ENCODE measurements around the gene SPTBN1. TPM values are rescaled to one million over a fixed set of nuclear protein-coding genes. Genes with fewer than 3 reads are reported as not detected.

Gene SPTBN1
- total and polyA plus RNA-seq, 2 experiments from 2014 or later = 122 to 341 TPM

DNA sequence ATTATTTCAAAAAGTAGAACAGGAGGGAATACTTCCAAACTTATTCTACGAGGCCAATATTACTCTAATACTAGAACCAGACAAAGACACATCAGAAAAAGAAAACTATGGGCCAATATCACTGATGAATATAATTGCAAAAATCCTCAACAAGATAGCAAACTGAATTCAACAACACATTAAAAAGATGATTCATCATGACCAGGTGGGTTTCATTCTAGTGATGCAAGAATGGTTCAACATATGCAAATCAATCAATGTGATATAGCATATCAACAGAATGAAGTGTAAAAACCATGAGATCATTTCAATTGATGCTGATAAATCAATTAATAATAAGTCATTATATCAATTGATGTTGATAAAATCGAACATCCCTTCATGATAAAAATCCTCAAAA is 244.9 kb downstream of the SPTBN1 start:
- H3K27me3 ChIP-seq = no peaks in the 10 kb centered on the region
- H2AFZ ChIP-seq = no peak overlapping the region
- no peaks in the 10 kb centered on the region for H3K9me2 ChIP-seq (replicated peaks; ENCODE audit: insufficient read depth)
- H3K27ac ChIP-seq = no peak overlapping the region
- no peaks in the 10 kb centered on the region for H4K20me1 ChIP-seq (ENCODE audit: insufficient read depth, poor library complexity, severe bottlenecking)
- H3K4me2 ChIP-seq = no peak overlapping the region
- H3K9me3 ChIP-seq (ENCODE audit: low read depth) = no peaks in the 10 kb centered on the region
- no peaks in the 10 kb centered on the region for H3K36me3 ChIP-seq (replicated peaks; ENCODE audit: insufficient read depth, low read depth)
- WGBS (ENCODE audit: low lambda C conversion rate, missing lambda C conversion rate) = 90% methylated on average over 2 of the region's 2 CpGs
- no peaks in the 10 kb centered on the region for H3K79me2 ChIP-seq
- H3K4me3 ChIP-seq = no peak overlapping the region
- peaks cover 4% of the 10 kb centered on the region for H3K4me1 ChIP-seq (ENCODE audit: insufficient read depth)
- no peak for DNase-seq (ENCODE audit: low spot score)
- TF ChIP-seq EZH2 (IDR thresholded peaks at IDR 0.05; ENCODE audit: borderline replicate concordance) (no peak), CTCF (IDR thresholded peaks at IDR 0.05; ENCODE audit: poor library complexity) (no peak), EZH2phosphoT487 (IDR thresholded peaks at IDR 0.05; ENCODE audit: low read depth, severe bottlenecking, unreplicated experiment) (no peak)

- no peaks in the 10 kb centered on the region for H3K9me2 ChIP-seq (replicated peaks; ENCODE audit: insufficient read depth)
- DNase-seq (ENCODE audit: low spot score) = no peak
- peaks cover 7% of the 10 kb centered on the region for H3K4me1 ChIP-seq (ENCODE audit: insufficient read depth)
- WGBS (ENCODE audit: low lambda C conversion rate, missing lambda C conversion rate) = 88% methylated on average over 1 of the region's 1 CpG
- H3K36me3 ChIP-seq (replicated peaks; ENCODE audit: insufficient read depth, low read depth) = no peaks in the 10 kb centered on the region
- TF ChIP-seq CTCF (IDR thresholded peaks at IDR 0.05; ENCODE audit: poor library complexity) (no peak), EZH2phosphoT487 (IDR thresholded peaks at IDR 0.05; ENCODE audit: low read depth, severe bottlenecking, unreplicated experiment) (no peak), EZH2 (IDR thresholded peaks at IDR 0.05; ENCODE audit: borderline replicate concordance) (no peak)
- H3K79me2 ChIP-seq = no peaks in the 10 kb centered on the region
- no peaks in the 10 kb centered on the region for H3K27me3 ChIP-seq
- no peak overlapping the region for H2AFZ ChIP-seq
- no peaks in the 10 kb centered on the region for H4K20me1 ChIP-seq (ENCODE audit: insufficient read depth, poor library complexity, severe bottlenecking)
- H3K27ac ChIP-seq = no peak overlapping the region
- H3K4me3 ChIP-seq = no peak overlapping the region
- H3K9me3 ChIP-seq (ENCODE audit: low read depth) = no peaks in the 10 kb centered on the region
- no peak overlapping the region for H3K4me2 ChIP-seq
These were observed 248.1 kb downstream of the SPTBN1 start for GRCh38 chr2:54704238-54704637.

- no peak overlapping the region for H2AFZ ChIP-seq
- H3K4me1 ChIP-seq (ENCODE audit: insufficient read depth) = peaks cover 7% of the 10 kb centered on the region
- no peak overlapping the region for H3K4me3 ChIP-seq
- no peaks in the 10 kb centered on the region for H4K20me1 ChIP-seq (ENCODE audit: insufficient read depth, poor library complexity, severe bottlenecking)
- no peaks in the 10 kb centered on the region for H3K79me2 ChIP-seq
- H3K36me3 ChIP-seq (replicated peaks; ENCODE audit: insufficient read depth, low read depth) = no peaks in the 10 kb centered on the region
- DNase-seq (ENCODE audit: low spot score) = peak; percentile 64
- TF ChIP-seq CTCF (IDR thresholded peaks at IDR 0.05; ENCODE audit: poor library complexity) (peak; percentile 73), EZH2 (IDR thresholded peaks at IDR 0.05; ENCODE audit: borderline replicate concordance) (no peak), EZH2phosphoT487 (IDR thresholded peaks at IDR 0.05; ENCODE audit: low read depth, severe bottlenecking, unreplicated experiment) (no peak)
- no peak overlapping the region for H3K4me2 ChIP-seq
- H3K27me3 ChIP-seq = no peaks in the 10 kb centered on the region
- no peaks in the 10 kb centered on the region for H3K9me2 ChIP-seq (replicated peaks; ENCODE audit: insufficient read depth)
- H3K27ac ChIP-seq = no peak overlapping the region
- H3K9me3 ChIP-seq (ENCODE audit: low read depth) = no peaks in the 10 kb centered on the region
- WGBS (ENCODE audit: low lambda C conversion rate, missing lambda C conversion rate) = 4% methylated on average over 3 of the region's 3 CpGs
These were observed 248.8 kb downstream of the SPTBN1 start for GRCh38 chr2:54704688-54705605.
